ENCODE measurements around the gene UGT1A8.

DNA sequence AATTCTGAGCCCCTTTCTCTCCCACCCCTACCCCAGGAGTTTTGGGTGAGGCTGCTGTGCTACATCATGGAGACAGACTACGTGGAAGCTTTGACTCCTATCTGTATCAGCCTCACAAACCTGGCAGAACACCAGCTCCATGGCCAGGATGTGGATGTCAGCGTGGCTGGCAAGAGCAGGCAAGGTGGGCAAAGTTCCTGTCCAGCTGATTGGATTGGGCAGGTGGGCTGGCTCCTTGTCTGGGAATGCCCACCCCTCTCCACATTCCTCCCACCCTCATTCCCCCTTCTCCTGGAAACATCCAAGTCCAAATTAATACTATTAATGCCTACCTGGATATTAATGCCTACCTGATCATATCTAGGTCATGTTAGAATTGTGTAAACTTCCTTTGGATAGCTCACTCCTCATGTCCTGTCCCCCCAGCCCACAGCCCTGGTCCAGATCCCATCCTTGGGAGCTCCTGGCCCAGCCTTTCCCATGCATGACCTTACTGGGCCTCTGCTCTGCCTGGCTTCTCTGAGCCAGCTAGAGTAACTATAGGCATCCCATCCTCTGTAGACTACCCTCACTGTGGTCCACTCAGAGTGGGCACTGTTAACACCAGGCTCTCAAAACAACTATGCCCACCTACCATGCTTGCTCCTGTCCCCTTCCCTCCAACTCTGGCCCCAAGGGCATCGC, 184.8 kb downstream of the UGT1A8 start:
- TF ChIP-seq, protein P1, sequence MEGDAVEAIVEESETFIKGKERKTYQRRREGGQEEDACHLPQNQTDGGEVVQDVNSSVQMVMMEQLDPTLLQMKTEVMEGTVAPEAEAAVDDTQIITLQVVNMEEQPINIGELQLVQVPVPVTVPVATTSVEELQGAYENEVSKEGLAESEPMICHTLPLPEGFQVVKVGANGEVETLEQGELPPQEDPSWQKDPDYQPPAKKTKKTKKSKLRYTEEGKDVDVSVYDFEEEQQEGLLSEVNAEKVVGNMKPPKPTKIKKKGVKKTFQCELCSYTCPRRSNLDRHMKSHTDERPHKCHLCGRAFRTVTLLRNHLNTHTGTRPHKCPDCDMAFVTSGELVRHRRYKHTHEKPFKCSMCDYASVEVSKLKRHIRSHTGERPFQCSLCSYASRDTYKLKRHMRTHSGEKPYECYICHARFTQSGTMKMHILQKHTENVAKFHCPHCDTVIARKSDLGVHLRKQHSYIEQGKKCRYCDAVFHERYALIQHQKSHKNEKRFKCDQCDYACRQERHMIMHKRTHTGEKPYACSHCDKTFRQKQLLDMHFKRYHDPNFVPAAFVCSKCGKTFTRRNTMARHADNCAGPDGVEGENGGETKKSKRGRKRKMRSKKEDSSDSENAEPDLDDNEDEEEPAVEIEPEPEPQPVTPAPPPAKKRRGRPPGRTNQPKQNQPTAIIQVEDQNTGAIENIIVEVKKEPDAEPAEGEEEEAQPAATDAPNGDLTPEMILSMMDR (IDR thresholded peaks at IDR 0.05; ENCODE audit: low read depth, low read length) = no peak
- TF ChIP-seq MYC (IDR thresholded peaks at IDR 0.05; ENCODE audit: low read depth, low read length) = no peak
